Measurements from ENCODE around the gene UBE2D1. TPM values are rescaled to one million over a fixed set of nuclear protein-coding genes. Genes with fewer than 3 reads are reported as not detected.

The UBE2D1 gene
- total and polyA plus RNA-seq, 2 of the 13 experiments (the other 11 are each of a cell fraction or from before 2014, with no cell fraction given) = 6.2 to 13.8 TPM

DNA sequence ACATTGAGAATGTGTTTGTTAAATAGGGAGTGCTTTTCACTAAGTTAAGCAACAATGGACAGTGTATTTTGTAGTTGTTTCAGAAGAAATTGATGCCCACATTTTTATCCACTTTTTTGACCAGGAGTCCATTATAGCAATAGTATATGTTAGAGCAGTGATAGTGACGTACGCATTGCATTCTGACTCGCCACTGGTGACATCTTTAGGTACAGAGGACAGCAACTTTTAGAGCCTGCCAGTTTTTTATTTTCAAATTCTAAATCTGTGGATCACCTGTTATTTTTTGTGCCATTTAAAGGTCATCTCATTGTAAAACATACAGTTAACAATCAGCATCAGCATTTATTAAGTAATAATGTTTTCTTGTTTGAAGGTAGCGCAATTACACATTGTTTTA is 1.4 kb downstream of the UBE2D1 start:
- H3K4me3 ChIP-seq (replicated peaks in 1 of 3; ENCODE audit: insufficient read depth in 1 of 3, low read depth in 2 of 3, low read length in 3 of 3) = peak overlapping the region; percentile 81 to 99 (median 90)
- ATAC-seq (no peak), FAIRE-seq (no peak), DNase-seq (ENCODE audit: low spot score) (no peak)
- H3K79me2 ChIP-seq (ENCODE audit: insufficient read depth, low read length) = peaks cover 26% of the 10 kb centered on the region
- intact Hi-C loops (cut with micrococcal nuclease; ENCODE audit: unreplicated experiment) (no loop called here), in situ Hi-C loops (cut with HindIII; ENCODE audit: extremely low pct_ligation_motif_present, low pct_unique_long_range_greater_than_20kb) (no loop called here)
- no peaks in the 10 kb centered on the region for H4K20me1 ChIP-seq (ENCODE audit: insufficient read depth, low read length)
- no peak overlapping the region for H3K27ac ChIP-seq (ENCODE audit: extremely low read length, insufficient read depth, low read length)
- ChIA-PET CTCF (ENCODE audit: low intra/inter-chr PET ratio, low total read pairs) (no interaction called here), POLR2A (interaction anchor here (1.0 to 2.3 kb wide), 8 partner anchors 8 to 188 kb away, joined by 3 to 16 read pairs (median 6); partner anchors contain the start of genes CISD1 and TFAM)
- BruUV-seq (replicated peaks) = no TSS peak
- peak overlapping the region; percentile 75; the same call in 1 of the 2 replicates for H3K9ac ChIP-seq (ENCODE audit: insufficient read depth, low read depth, low read length)
- peaks cover 18% of the 10 kb centered on the region for H3K4me1 ChIP-seq (ENCODE audit: insufficient read depth, low read length)
- no peaks in the 10 kb centered on the region for H3K9me3 ChIP-seq (ENCODE audit: low read length)
- H2AFZ ChIP-seq (ENCODE audit: low read length) = no peak overlapping the region
- H3K27me3 ChIP-seq (ENCODE audit: control insufficient read depth in 1 of 2, insufficient read depth in 2 of 2, low read length in 2 of 2) = peaks cover 0 to 3% of the 10 kb centered on the region in 2 experiments; a peak in 1 of 5 replicates
- TF ChIP-seq, protein P1, sequence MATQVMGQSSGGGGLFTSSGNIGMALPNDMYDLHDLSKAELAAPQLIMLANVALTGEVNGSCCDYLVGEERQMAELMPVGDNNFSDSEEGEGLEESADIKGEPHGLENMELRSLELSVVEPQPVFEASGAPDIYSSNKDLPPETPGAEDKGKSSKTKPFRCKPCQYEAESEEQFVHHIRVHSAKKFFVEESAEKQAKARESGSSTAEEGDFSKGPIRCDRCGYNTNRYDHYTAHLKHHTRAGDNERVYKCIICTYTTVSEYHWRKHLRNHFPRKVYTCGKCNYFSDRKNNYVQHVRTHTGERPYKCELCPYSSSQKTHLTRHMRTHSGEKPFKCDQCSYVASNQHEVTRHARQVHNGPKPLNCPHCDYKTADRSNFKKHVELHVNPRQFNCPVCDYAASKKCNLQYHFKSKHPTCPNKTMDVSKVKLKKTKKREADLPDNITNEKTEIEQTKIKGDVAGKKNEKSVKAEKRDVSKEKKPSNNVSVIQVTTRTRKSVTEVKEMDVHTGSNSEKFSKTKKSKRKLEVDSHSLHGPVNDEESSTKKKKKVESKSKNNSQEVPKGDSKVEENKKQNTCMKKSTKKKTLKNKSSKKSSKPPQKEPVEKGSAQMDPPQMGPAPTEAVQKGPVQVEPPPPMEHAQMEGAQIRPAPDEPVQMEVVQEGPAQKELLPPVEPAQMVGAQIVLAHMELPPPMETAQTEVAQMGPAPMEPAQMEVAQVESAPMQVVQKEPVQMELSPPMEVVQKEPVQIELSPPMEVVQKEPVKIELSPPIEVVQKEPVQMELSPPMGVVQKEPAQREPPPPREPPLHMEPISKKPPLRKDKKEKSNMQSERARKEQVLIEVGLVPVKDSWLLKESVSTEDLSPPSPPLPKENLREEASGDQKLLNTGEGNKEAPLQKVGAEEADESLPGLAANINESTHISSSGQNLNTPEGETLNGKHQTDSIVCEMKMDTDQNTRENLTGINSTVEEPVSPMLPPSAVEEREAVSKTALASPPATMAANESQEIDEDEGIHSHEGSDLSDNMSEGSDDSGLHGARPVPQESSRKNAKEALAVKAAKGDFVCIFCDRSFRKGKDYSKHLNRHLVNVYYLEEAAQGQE (IDR thresholded peaks at IDR 0.05; ENCODE audit: borderline replicate concordance in 1 of 2, low read depth in 1 of 2, low read length in 2 of 2) = peak in 1 of 2 experiments; percentile 82; a peak in 2 of 4 replicates
- TF ChIP-seq TBP (CRISPR knock-in tag; IDR thresholded peaks at IDR 0.05) = no peak
- no peak for TF ChIP-seq ZKSCAN8 (CRISPR knock-in tag; IDR thresholded peaks at IDR 0.05; ENCODE audit: borderline replicate concordance)
- WGBS (ENCODE audit: low lambda C conversion rate) = 84% methylated on average over 4 of the region's 4 CpGs
- H3K36me3 ChIP-seq (replicated peaks in 1 of 2; ENCODE audit: control insufficient read depth in 1 of 2, insufficient read depth in 2 of 2, low read length in 2 of 2) = no peaks in the 10 kb centered on the region
- H3K4me2 ChIP-seq (ENCODE audit: low read depth, low read length) = peak overlapping the region; percentile 70

DNA sequence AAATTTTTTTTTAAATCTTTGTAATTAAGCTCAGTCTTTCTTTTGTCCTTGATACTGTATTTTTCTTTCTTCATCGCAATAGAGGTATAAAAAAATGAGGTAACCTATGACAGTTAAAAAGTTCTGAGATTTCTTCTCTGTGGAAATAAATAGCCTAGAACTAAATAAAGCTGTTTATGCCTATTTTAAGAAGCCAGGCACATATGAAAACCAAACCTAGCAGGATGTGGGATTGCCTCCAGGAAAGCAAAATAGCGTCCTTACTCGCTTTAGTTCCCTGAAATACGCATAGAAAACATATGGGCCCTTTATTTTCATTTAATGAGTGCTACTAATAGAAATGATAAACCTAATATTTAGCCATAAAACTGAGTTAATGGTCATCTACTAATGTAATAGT is 6.6 kb downstream of the UBE2D1 start:
- H2AFZ ChIP-seq (ENCODE audit: low read length) = no peak overlapping the region
- CTCF ChIA-PET (ENCODE audit: low intra/inter-chr PET ratio, low total read pairs) = no interaction called here
- ATAC-seq = no peak
- no peaks in the 10 kb centered on the region; a peak in 1 of 5 replicates for H3K36me3 ChIP-seq (replicated peaks in 1 of 2; ENCODE audit: control insufficient read depth in 1 of 2, insufficient read depth in 2 of 2, low read length in 2 of 2)
- no peak for FAIRE-seq
- intact Hi-C loops (cut with micrococcal nuclease; ENCODE audit: unreplicated experiment) (no loop called here), in situ Hi-C loops (cut with HindIII; ENCODE audit: extremely low pct_ligation_motif_present, low pct_unique_long_range_greater_than_20kb) (no loop called here)
- H3K27ac ChIP-seq (ENCODE audit: extremely low read length, insufficient read depth, low read length) = no peak overlapping the region
- H3K27me3 ChIP-seq (ENCODE audit: control insufficient read depth in 1 of 2, insufficient read depth in 2 of 2, low read length in 2 of 2) = no peaks in the 10 kb centered on the region
- WGBS (ENCODE audit: low lambda C conversion rate) = 97% methylated on average over 4 of the region's 4 CpGs
- POLR2A ChIA-PET = no interaction called here
- no peak overlapping the region for H3K4me3 ChIP-seq (replicated peaks in 1 of 3; ENCODE audit: insufficient read depth in 1 of 3, low read depth in 2 of 3, low read length in 3 of 3)
- H3K79me2 ChIP-seq (ENCODE audit: insufficient read depth, low read length) = peaks cover 19% of the 10 kb centered on the region
- no TSS peak for BruUV-seq (replicated peaks)
- no peak overlapping the region for H3K4me2 ChIP-seq (ENCODE audit: low read depth, low read length)
- peaks cover 9% of the 10 kb centered on the region for H3K4me1 ChIP-seq (ENCODE audit: insufficient read depth, low read length)
- DNase-seq (ENCODE audit: low spot score) = no peak
- H3K9me3 ChIP-seq (ENCODE audit: low read length) = no peaks in the 10 kb centered on the region
- peaks cover 3% of the 10 kb centered on the region; the same call in 1 of the 2 replicates for H4K20me1 ChIP-seq (ENCODE audit: insufficient read depth, low read length)
- no peak overlapping the region for H3K9ac ChIP-seq (ENCODE audit: insufficient read depth, low read depth, low read length)
- TF ChIP-seq, protein P2, sequence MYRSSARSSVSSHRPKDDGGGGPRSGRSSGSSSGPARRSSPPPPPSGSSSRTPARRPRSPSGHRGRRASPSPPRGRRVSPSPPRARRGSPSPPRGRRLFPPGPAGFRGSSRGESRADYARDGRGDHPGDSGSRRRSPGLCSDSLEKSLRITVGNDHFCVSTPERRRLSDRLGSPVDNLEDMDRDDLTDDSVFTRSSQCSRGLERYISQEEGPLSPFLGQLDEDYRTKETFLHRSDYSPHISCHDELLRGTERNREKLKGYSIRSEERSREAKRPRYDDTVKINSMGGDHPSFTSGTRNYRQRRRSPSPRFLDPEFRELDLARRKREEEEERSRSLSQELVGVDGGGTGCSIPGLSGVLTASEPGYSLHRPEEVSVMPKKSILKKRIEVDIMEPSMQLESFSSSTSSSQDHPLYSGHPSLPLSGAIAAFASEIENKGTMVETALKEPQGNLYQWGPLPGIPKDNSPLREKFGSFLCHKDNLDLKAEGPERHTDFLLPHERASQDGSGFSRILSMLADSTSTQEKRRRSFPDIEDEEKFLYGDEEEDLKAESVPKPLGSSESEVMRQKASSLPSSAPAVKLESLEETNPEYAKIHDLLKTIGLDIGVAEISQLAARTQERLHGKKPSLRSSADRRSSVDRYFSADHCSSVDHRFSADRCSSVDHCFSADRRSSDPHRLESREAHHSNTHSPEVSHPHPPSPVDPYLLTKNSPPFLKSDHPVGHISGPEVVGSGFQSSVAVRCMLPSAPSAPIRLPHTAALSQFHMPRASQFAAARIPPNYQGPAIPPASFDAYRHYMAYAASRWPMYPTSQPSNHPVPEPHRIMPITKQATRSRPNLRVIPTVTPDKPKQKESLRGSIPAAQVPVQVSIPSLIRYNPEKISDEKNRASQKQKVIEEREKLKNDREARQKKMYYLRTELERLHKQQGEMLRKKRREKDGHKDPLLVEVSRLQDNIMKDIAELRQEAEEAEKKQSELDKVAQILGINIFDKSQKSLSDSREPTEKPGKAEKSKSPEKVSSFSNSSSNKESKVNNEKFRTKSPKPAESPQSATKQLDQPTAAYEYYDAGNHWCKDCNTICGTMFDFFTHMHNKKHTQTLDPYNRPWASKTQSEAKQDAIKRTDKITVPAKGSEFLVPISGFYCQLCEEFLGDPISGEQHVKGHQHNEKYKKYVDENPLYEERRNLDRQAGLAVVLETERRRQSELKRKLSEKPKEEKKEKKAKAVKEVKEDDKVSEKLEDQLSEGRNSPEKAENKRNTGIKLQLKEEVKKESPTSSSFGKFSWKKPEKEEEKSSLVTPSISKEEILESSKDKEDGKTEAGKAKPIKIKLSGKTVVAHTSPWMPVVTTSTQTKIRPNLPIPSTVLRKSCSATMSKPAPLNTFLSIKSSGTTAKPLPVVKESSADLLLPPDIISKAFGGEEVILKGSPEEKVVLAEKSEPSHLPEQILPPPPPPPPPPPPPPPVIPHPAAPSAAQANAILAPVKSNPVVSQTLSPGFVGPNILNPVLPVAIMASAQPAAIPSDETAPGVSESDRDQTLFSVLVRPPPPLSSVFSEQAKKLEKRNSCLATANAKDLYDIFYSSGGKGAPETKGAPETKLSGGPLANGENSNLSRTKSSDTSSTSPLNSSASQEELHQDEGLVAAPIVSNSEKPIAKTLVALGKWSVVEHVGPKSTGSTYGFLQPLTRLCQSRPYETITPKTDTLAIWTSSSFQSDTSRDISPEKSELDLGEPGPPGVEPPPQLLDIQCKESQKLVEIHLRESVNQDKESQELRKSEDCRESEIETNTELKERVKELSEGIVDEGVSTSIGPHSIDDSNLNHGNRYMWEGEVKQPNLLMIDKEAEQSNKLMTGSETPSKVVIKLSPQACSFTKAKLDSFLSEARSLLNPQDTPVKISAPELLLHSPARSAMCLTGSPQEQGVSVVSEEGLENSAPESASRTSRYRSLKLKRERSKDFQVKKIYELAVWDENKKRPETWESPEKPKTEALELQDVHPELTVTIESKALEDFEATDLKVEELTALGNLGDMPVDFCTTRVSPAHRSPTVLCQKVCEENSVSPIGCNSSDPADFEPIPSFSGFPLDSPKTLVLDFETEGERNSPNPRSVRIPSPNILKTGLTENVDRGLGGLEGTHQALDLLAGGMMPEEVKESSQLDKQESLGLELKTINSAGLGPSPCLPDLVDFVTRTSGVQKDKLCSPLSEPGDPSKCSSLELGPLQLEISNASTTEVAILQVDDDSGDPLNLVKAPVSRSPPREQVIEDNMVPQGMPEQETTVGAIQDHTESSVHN (CRISPR knock-in tag; IDR thresholded peaks at IDR 0.05) = no peak
- TF ChIP-seq NAIF1 (CRISPR knock-in tag; IDR thresholded peaks at IDR 0.05; ENCODE audit: borderline replicate concordance) (no peak), SIN3A (IDR thresholded peaks at IDR 0.05; ENCODE audit: borderline replicate concordance, low read depth, low read length) (no peak)

All from HepG2 (cell line).